Activated CD8-positive, alpha-beta memory T cell treated with anti-CD3 and anti-CD28 coated beads, Interleukin-2, amount 50 U/mL, for 4 hours (primary cell): Measurements from ENCODE around the gene GNLY.

Experiments used
- DNase-seq: peaks from one replicate; pipeline ENCODE4 v3.0.0-alpha.2; 2020

Gene GNLY

GRCh38 chr2:85730686-85731230 is 36.6 kb downstream of the GNLY start:
- no peak for DNase-seq

GRCh38 chr2:85731606-85732005 is 37.4 kb downstream of the GNLY start:
- DNase-seq, result no peak

DNA sequence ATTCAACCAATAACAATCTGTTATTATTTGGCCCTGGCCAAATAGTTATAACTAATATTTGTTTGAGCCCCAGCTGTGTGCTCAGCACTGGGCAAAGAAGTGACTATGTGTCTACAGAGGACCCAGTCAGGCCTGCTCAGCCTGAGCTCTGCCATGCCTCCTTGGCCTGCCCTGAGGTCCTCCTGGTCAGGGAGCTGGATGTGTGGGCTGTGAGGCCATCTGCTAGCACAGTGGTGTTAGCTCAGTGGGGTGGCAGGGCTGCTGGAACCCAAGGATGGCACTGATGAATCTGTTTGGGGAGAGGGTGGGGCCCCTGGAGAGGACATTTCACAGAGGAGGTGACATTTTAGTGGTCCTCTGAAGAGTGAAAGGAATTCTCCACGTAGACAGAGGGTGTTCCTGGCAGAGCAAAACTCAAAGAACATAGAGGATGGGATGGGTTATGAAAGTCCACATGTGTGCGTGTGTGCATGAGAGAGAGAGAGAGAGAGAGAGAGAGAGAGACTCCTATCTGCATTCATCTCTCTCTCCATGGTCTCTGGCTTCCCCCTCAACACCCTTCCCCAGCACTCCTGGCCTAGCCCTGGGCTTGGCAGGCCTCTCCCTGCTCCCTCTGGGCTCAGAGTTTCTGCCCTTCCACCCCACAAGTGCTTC is 38.4 kb downstream of the GNLY start:
- no peak for DNase-seq

DNA sequence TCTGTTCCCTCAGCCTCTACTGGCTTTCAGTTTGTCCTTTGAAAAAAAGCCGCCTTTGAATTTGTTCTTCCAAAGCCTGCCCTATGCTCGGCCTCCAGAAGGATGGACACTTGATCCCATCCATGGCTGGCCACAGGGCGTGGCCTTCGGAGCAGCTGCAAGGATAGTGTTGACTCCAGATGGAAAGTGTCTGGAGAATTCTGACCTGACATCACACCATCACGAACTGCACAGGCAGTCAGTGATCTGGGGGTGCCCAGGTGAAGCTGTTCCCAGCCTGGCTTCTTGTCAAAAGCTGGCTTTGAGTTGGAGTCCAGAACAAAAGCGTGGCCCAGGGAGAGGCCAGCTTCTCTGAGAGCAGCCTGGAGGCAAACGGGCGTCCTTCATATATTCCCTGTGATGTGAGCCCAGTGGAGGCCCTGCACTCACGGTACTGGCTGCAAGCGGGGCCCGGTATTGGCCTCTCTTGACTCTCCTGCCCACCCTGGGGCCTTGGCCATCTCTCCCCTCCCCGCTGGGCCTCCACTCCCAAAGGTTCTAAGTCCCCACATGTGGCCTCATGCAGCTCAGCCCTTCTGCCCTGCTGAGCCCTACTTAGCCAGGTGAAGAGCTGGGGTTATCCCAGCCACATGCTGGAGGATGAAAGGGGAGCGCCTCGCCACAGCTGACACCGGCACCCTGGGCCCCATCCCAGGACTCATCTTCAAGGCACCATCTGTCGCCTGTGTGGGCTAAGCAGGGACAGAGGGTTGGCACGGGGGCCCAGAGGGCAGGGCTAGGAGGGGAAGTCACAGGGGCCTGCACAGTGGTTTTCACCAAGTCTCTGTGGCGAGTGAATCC is 39.2 kb downstream of the GNLY start:
- DNase-seq, result no peak

DNA sequence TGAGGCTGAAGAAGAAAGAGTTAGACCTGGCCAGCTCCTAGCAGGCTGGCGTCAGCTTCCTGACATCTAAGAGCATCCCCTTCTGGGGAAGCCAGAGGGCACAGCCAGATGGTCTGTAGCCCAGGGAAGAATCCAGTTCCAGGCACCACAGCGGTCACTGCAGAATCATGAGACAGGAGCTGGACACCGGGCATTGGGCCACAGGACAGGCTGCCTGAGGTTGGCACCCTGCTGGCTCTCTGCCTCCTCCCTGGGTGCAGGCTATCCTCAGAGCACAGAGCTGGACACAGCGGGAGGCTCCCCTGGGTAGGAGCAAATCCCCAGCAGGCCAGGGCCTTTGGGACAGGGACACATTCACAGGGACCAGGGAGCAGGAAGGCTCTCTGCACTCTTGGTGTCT is 39.9 kb downstream of the GNLY start:
- DNase-seq, result no peak

- DNase-seq, result no peak
These were observed 40.9 kb downstream of the GNLY start for GRCh38 chr2:85734942-85735608.

DNA sequence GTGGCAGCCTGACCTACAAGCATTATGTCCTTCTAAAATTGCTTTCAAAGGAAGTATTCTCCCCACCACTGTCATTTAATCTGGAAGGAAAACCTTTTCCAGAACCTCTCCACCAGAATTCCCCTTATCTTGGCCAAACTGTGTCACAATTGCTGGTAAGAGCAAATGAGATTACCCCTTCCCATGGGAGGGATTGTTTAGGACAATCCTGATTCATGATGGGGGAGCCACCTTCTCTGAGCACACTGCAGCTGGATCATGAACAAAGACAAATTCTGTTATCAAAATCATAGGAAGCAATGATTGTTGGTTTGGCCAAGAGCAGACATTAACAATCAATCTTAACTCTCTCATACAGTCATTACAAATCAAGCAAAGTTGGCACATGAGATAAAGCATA is 41.5 kb downstream of the GNLY start:
- DNase-seq, result no peak

GRCh38 chr2:85736456-85737355 is 42.5 kb downstream of the GNLY start:
- DNase-seq, result no peak

DNA sequence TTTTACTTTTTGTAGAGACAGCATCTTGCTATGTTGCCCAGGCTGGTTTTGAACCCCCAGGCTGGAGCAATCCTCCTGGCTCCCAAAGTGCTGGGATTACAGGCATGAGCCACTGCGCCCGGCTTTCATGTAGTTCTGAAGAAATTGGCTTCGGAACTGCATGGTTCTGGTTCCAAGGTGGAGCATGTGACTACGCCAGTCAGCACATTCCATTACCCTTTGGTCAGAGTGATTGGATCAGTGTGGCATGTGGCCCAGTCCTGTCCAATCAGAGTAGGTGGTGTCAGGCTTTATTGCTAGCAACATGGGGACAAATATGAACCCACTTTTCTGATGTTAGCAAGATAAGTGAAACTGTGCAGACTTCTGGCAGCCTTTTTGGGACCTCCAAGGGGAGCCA is 43.3 kb downstream of the GNLY start:
- DNase-seq, result no peak

DNA sequence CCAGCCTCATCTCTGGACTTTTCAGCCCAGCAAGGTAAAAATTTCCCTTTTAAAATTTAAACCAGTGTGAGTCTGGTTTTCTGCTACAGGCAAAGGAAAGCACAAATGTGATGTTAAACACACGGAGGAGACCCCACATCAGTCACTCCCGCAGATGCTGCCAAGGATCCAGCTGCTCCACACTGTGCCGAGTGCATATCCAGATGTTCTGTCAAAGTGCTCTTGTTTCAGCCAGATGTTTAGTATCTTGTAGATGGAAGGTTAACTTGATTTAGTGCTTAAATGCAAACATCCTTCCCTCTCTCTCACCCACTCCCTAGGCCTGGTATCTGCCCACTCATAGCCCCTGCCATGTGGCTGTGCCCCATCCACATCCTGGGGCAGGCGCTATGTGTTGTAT is 43.8 kb downstream of the GNLY start:
- DNase-seq, result no peak

DNA sequence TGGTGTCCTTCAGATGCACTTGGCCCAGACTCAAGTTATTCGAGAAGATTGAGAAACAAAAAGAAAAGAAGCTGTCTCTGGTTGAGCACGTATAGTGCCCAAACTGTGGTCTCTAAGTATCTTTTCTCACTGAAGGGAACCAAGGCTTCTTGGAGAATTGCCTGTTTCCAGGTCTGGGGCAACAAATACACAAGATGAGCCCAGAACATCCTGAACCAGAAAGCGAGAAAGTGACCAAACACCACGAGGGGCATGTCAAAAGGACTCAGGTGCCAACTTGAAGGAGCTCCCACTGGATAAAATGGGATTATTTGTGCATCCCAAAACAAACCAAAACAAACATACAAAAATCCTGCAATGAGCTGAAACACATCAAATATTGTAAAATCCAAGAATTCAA is 46.0 kb downstream of the GNLY start:
- no peak for DNase-seq

- DNase-seq, result no peak
These were observed 47.2 kb downstream of the GNLY start for GRCh38 chr2:85741211-85741832.

DNA sequence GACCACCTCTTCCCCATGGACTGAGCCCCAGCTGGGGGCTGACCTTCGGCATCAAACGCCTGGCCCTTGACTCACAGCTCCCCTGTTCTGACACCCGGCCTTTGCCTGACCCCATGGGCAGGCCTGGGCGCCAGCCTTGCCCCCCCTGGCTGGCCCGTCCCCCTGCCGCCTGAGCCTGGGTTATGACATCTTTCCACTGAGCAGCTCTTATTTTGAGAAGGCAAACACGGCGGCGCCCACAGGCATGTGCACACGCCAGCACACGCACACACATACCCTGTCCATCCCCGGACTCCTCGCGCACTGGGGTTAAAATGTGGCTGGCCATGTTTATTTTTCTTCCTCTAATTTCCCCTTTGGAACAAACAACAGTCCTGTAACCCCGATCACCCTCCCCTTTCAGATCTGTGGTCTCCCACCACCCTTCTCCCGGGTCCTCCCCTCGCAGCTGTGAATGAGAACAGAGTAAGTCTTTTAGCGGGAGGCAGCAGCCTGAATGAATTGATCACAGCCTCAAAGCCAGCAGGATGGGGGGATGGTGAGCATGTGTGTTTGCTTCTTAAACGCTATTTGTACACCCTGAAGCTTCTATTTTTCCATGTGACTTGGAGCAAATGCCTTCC is 47.8 kb downstream of the GNLY start:
- no peak for DNase-seq

DNA sequence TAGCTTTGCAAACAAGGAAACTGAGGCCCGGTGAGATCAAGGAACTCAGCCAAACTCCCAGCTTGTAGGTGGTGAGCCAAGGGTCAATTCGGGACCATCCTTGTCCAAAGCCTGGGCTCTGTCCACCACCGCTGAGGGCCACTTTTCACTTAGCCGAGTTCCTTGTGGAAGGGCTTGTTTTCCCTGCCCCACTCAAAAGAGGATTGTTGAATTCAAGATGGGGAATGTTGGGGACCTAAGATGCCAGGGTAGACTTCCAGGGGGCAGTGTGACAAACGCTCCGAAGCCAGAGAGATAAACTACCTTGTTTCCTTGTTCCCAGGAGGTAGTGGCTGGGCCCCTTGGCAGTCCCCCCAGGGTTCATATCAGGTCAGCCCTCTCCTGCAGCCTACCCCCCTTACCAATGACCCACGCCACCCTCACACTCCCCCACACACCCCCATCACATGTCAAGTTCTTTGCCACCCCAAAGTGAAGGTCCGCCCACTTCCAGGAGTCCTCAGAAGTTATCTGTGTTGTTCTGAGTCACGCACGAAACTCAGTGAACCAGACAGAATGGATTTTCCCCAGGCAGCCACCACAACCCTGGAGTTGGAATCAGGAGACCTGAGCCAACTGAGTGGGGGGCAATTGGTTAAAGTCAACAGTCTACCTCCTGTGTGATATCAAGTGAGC is 49.3 kb downstream of the GNLY start:
- DNase-seq, result no peak

DNA sequence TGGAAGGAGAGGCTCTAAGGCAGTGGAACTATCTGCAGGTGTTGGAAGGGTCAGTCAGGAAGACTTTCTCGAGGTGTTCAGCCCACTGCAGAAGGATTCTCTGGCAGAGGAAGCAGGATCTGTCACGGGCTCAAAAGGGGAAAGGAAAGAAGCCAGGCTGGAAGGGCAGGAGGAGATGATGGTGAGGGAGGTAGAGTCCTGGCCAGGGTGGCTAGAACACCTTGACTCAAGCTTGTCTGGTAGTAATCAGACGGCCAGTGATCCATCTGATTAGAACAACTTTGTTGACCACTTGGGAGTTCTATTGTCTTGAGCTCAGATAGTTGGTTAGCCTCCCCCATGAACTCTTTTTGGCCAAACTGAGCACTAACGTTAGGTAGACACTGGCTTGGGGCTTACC is 49.9 kb downstream of the GNLY start:
- no peak for DNase-seq

DNA sequence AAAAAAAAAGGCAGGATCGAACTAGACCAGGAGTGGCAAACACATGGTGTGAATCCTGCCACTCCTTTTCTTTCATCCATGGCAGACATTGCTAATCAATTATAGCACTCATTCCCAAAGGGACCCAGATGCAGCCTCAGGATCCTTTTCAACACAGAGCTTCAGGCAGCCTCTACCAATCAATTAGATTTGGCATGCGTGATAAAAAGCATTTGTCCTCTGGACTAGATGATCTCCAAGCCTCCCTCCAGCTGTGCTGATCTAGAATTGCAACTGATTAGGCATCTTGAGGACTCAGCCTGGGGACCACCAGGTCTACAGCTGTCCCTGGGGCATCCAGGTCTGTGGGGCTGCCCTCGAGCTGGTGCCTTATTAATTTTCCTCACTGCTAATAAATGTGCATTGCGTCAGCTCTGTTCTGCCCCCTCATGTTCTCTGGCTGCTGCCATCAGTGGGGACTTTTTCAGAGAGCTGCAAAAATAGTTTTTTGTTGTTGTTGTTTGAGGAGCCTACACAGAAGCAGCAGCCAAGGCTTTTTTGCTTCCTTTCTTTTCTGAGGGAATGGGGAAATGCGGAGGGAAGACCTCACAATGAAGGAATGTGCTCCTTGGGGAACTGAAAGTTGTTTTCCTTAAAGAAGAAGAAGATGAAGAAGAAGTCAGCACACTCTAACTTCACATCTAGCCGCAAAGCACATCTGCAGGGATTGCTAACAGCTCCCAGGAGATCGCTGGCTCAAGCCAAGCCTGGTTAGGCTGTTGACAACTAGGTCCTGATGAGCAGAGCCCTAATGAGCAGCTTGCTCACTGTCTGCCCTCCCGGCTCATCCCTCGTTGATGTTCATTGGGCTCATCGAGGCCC is 50.8 kb downstream of the GNLY start:
- no peak for DNase-seq

GRCh38 chr2:85745619-85746018 is 51.5 kb downstream of the GNLY start:
- DNase-seq, result no peak

GRCh38 chr2:85746321-85747004 is 52.3 kb downstream of the GNLY start:
- no peak for DNase-seq

GRCh38 chr2:85747441-85747840 is 53.3 kb downstream of the GNLY start:
- DNase-seq, result no peak
